Stomach (tissue), 9 donors: ENCODE results near the gene ANKRD6. TPM values are rescaled to one million over a fixed set of nuclear protein-coding genes. Genes with fewer than 3 reads are reported as not detected.

ENCODE experiments used
- DNase-seq, 2 donors: peaks; one replicate each; pipeline versions ENCODE4 v3.0.0 to v3.0.0-alpha.2; 2013 to 2019
- H3K27ac ChIP-seq, 5 donors: fragments of 200-600 bp in 4 of 5; sonication (generic) in 4 of 5; one replicate each; pipeline ENCODE4 v1.5.1; 2013 to 2019; ENCODE audit warnings: mild to moderate bottlenecking in 1 of 5, moderate library complexity in 1 of 5
- H3K27me3 ChIP-seq, 3 donors: fragments of 200-600 bp; sonication (generic); one replicate each; pipeline ENCODE4 v1.5.1; 2017 to 2019; ENCODE audit warnings: mixed run types in 1 of 3
- H3K36me3 ChIP-seq, 4 donors: fragments of 200-600 bp; sonication (generic); 1 replicate in 3 of 4; 2 replicates in 1 of 4; pipeline ENCODE4 v1.5.1; 2016 to 2019
- H3K4me1 ChIP-seq, 4 donors: fragments of 200-600 bp; sonication (generic); one replicate each; pipeline ENCODE4 v1.5.1; 2016 to 2019
- H3K4me3 ChIP-seq, 4 donors: fragments of 200-600 bp; sonication (generic) in 3 of 4; one replicate each; pipeline ENCODE4 v1.5.1; 2016 to 2019; ENCODE audit warnings: mild to moderate bottlenecking in 1 of 4
- H3K9me3 ChIP-seq, 4 donors: fragments of 200-600 bp; sonication (generic); one replicate each; pipeline ENCODE4 v1.5.1; 2016 to 2019
- CTCF ChIP-seq, 7 experiments: fragments of 450-650 bp in 4 of 7; fragments of 200-600 bp in 3 of 7; sonication (generic) in 3 of 7; IDR thresholded peaks; one replicate each; pipeline ENCODE4 v1.5.1; 2016 to 2019; ENCODE audit warnings: antibody characterized with exemption in 7 of 7, control low read depth in 2 of 7, mild to moderate bottlenecking in 1 of 7
- EP300 ChIP-seq: sonication (generic); formaldehyde crosslinking; IDR thresholded peaks from one replicate; pipeline ENCODE4 v1.6.1; 2017; ENCODE audit warnings: antibody characterized with exemption
- POLR2A ChIP-seq, 4 donors: fragments of 450-650 bp; IDR thresholded peaks; one replicate each; pipeline ENCODE4 v1.6.1; 2016; ENCODE audit warnings: antibody characterized with exemption in 4 of 4, control low read depth in 2 of 4, mild to moderate bottlenecking in 1 of 4, moderate library complexity in 1 of 4
- POLR2AphosphoS5 ChIP-seq, 3 donors: sonication (generic); formaldehyde crosslinking; IDR thresholded peaks; one replicate each; pipeline ENCODE4 v1.6.1; 2016; ENCODE audit warnings: antibody characterized with exemption in 3 of 3
- WGBS, 5 donors: extraction: QIAGEN DNeasy Blood & Tissue Kit in 3 of 5; methylation state at CpG; one replicate each; pipeline versions ENCODE4 v1.1.5 to v1.1.7; 2013 to 2018; 5-methylcytosine and 5-hydroxymethylcytosine counted together
- intact Hi-C: fragments of 100-400 bp; cut with DNase I; formaldehyde crosslinking; loops from one replicate; pipeline ENCODE4 v1.15.1; 2023; ENCODE audit warnings: low total_unique reads
- polyA plus RNA-seq, 3 donors: library from polyadenylated mRNA; stranded (reverse); fragments of 200-250 nt; gene quantifications; one replicate each; pipeline ENCODE4 v1.2.3, GENCODE V29; 2013
- total RNA-seq, 5 donors: library from RNA; depleted of rRNA; stranded (reverse); fragments of >200 nt; gene quantifications; one replicate each; pipeline versions ENCODE4 v1.1.0 to v1.2.3, GENCODE V29; 2014 to 2016
- donor health status: healthy with polysubstance abuse.
- donor health status: Bipolar disorder and iron deficiency.
- donor health status: healthy.

Gene ANKRD6
- total and polyA plus RNA-seq, 8 donors, result 2.1 to 145 (median 6.1) TPM

- WGBS, 5 donors, result 78 to 89% (median 82%) methylated on average over 7 of the region's 7 CpGs
- intact Hi-C loops, result no loop called here
- no peak overlapping the region for H3K27ac ChIP-seq
- H3K4me3 ChIP-seq, result no peak overlapping the region
- no peaks in the 10 kb centered on the region for H3K36me3 ChIP-seq
- DNase-seq, result no peak
- H3K9me3 ChIP-seq, result no peaks in the 10 kb centered on the region
- TF ChIP-seq POLR2A (IDR thresholded peaks at IDR 0.05) (no peak), EP300 (no peak), CTCF (IDR thresholded peaks at IDR 0.05) (no peak), POLR2AphosphoS5 (IDR thresholded peaks at IDR 0.05) (no peak)
- H3K27me3 ChIP-seq, result no peaks in the 10 kb centered on the region
- H3K4me1 ChIP-seq, result no peaks in the 10 kb centered on the region
Observed at GRCh38 chr6:89460713-89461112, 27.8 kb downstream of the ANKRD6 start.

- no peak overlapping the region for H3K4me3 ChIP-seq
- H3K4me1 ChIP-seq, result peaks cover 0 to under 1% (median 0%) of the 10 kb centered on the region in 4 donors
- intact Hi-C loops, result no loop called here
- H3K27ac ChIP-seq, result no peak overlapping the region
- no peaks in the 10 kb centered on the region for H3K9me3 ChIP-seq
- no peak for TF ChIP-seq CTCF (IDR thresholded peaks at IDR 0.05)
- no peaks in the 10 kb centered on the region for H3K36me3 ChIP-seq
- no peak for DNase-seq
- WGBS, 5 donors, result 81 to 92% (median 89%) methylated on average over 2 of the region's 2 CpGs
- H3K27me3 ChIP-seq, result no peaks in the 10 kb centered on the region
Observed at GRCh38 chr6:89462503-89462902, 29.6 kb downstream of the ANKRD6 start.

- intact Hi-C loops, result no loop called here
- Histone ChIP-seq H3K9me3 (no peaks in the 10 kb centered on the region), H3K27ac (no peak overlapping the region), H3K4me1 (peaks cover 0 to 4% (median 0%) of the 10 kb centered on the region in 4 donors), H3K27me3 (no peaks in the 10 kb centered on the region), H3K36me3 (no peaks in the 10 kb centered on the region), H3K4me3 (no peak overlapping the region)
- 72 to 91% (median 80%) methylated on average over 2 of the region's 2 CpGs for WGBS, 5 donors
- TF ChIP-seq EP300, result no peak
- DNase-seq, result no peak
Observed at GRCh38 chr6:89464295-89464694, 31.3 kb downstream of the ANKRD6 start.

DNA sequence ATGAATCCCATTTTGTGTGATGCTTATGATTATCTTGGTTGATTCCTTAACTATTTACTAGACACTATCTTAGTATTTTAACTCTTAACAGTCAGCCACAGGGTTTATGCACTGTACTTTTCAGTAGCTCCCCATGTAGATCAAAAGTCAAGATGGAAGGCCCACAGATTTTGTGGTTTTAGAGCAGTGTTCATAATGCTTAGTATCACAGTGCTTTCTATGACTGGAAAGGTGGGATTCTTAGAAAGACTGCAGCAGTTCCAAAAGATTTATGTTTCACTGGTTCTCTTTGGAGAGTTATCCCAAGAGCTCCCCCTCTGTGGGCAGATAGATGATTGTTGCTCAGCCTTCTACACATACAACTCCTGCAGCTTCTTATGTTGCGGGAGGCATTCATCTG, 34.5 kb downstream of the ANKRD6 start:
- Histone ChIP-seq H3K27me3 (no peaks in the 10 kb centered on the region), H3K9me3 (no peaks in the 10 kb centered on the region), H3K4me1 (peaks cover 0 to 4% (median 0%) of the 10 kb centered on the region in 4 donors), H3K4me3 (no peak overlapping the region), H3K27ac (no peak overlapping the region), H3K36me3 (no peaks in the 10 kb centered on the region)
- no peak for TF ChIP-seq CTCF (IDR thresholded peaks at IDR 0.05)
- no peak for TF ChIP-seq EP300
- TF ChIP-seq POLR2AphosphoS5 (IDR thresholded peaks at IDR 0.05), result no peak
- no peak for TF ChIP-seq POLR2A (IDR thresholded peaks at IDR 0.05)
- WGBS, 5 donors, result 93 to 100% (median 98%) methylated on average over 1 of the region's 1 CpG
- DNase-seq, result no peak
- intact Hi-C loops, result no loop called here

- intact Hi-C loops, result no loop called here
- H3K36me3 ChIP-seq, result no peaks in the 10 kb centered on the region
- TF ChIP-seq EP300 (no peak), POLR2AphosphoS5 (IDR thresholded peaks at IDR 0.05) (no peak), CTCF (IDR thresholded peaks at IDR 0.05) (no peak), POLR2A (IDR thresholded peaks at IDR 0.05) (no peak)
- H3K27me3 ChIP-seq, result no peaks in the 10 kb centered on the region
- H3K4me1 ChIP-seq, result peaks cover 0 to 4% (median 0%) of the 10 kb centered on the region in 4 donors
- no peaks in the 10 kb centered on the region for H3K9me3 ChIP-seq
- H3K4me3 ChIP-seq, result no peak overlapping the region
- 36 to 67% (median 48%) methylated on average over 1 of the region's 1 CpG for WGBS, 5 donors
- DNase-seq, result no peak
- H3K27ac ChIP-seq, result no peak overlapping the region
Observed at GRCh38 chr6:89468998-89469397, 36.0 kb downstream of the ANKRD6 start.
